ENCODE results near the gene KCNH8.

The KCNH8 gene

GRCh38 chr3:19467761-19468160 is 319.5 kb downstream of the KCNH8 start:
- Histone ChIP-seq H3K4ac (ENCODE audit: low read depth, low read length) (no peak overlapping the region), H2BK15ac (replicated peaks; ENCODE audit: low read depth) (no peak overlapping the region), H3K79me2 (ENCODE audit: control insufficient read depth, insufficient read depth, low read length) (no peaks in the 10 kb centered on the region), H3K56ac (ENCODE audit: low read length) (no peak overlapping the region), H3K36me3 (ENCODE audit: control insufficient read depth, insufficient read depth, low read length) (no peaks in the 10 kb centered on the region), H2BK5ac (ENCODE audit: low read length) (no peak overlapping the region), H3K4me3 (ENCODE audit: low read length) (no peak overlapping the region), H3K9ac (ENCODE audit: low read length) (no peak overlapping the region), H3K23ac (ENCODE audit: low read length) (no peak overlapping the region), H3K4me2 (ENCODE audit: low read length) (no peak overlapping the region), H2BK120ac (ENCODE audit: low read depth, low read length) (no peak overlapping the region), H3K27me3 (ENCODE audit: insufficient read depth, low read length, poor library complexity) (no peaks in the 10 kb centered on the region), H3K79me1 (ENCODE audit: low read length) (no peaks in the 10 kb centered on the region), H3K18ac (ENCODE audit: low read length) (no peak overlapping the region), H4K5ac (ENCODE audit: low read length) (no peak overlapping the region), H2AK5ac (ENCODE audit: low read length) (no peak overlapping the region), H3K27ac (ENCODE audit: low read depth, low read length) (no peak overlapping the region), H3K4me1 (ENCODE audit: control insufficient read depth, low read depth, low read length) (no peaks in the 10 kb centered on the region), H4K8ac (ENCODE audit: low read depth, low read length) (no peak overlapping the region)
- peak; percentile 44 for DNase-seq

DNA sequence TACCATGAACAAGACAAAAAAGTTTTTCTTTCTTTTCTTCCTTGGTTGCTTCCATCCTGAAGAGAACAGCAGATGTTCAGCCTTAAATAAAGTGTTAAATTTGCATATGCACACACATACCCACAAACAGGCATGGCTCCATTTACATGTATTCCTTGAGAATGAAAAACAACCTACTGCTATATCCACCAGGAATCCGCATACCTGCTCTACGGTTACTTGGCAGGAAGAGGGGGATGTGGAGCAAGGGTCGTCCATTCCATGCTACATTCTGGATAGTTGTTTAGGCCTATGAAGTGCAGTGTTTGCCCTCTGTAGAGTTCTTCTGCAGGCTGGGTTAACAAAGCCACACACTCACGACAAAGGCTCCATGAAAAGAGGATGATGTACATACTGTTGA is 322.8 kb downstream of the KCNH8 start:
- Histone ChIP-seq H3K9ac (ENCODE audit: low read length) (no peak overlapping the region), H2BK120ac (ENCODE audit: low read depth, low read length) (no peak overlapping the region), H4K8ac (ENCODE audit: low read depth, low read length) (no peak overlapping the region), H3K27ac (ENCODE audit: low read depth, low read length) (no peak overlapping the region), H3K4me2 (ENCODE audit: low read length) (no peak overlapping the region), H4K5ac (ENCODE audit: low read length) (no peak overlapping the region), H3K56ac (ENCODE audit: low read length) (no peak overlapping the region), H2BK15ac (replicated peaks; ENCODE audit: low read depth) (no peak overlapping the region), H3K79me1 (ENCODE audit: low read length) (no peaks in the 10 kb centered on the region), H3K36me3 (ENCODE audit: control insufficient read depth, insufficient read depth, low read length) (no peaks in the 10 kb centered on the region), H3K23ac (ENCODE audit: low read length) (no peak overlapping the region), H2BK5ac (ENCODE audit: low read length) (no peak overlapping the region), H3K18ac (ENCODE audit: low read length) (no peak overlapping the region), H3K4me1 (ENCODE audit: control insufficient read depth, low read depth, low read length) (peaks cover 1% of the 10 kb centered on the region), H3K4me3 (ENCODE audit: low read length) (no peak overlapping the region), H3K4ac (ENCODE audit: low read depth, low read length) (no peak overlapping the region), H2AK5ac (ENCODE audit: low read length) (no peak overlapping the region), H3K79me2 (ENCODE audit: control insufficient read depth, insufficient read depth, low read length) (no peaks in the 10 kb centered on the region), H3K27me3 (ENCODE audit: insufficient read depth, low read length, poor library complexity) (no peaks in the 10 kb centered on the region)
- no CpG with 5 or more reads among the region's 4 CpGs for WGBS (ENCODE audit: extremely low coverage, insufficient coverage, low lambda C conversion rate)
- DNase-seq: peak; percentile 12

DNA sequence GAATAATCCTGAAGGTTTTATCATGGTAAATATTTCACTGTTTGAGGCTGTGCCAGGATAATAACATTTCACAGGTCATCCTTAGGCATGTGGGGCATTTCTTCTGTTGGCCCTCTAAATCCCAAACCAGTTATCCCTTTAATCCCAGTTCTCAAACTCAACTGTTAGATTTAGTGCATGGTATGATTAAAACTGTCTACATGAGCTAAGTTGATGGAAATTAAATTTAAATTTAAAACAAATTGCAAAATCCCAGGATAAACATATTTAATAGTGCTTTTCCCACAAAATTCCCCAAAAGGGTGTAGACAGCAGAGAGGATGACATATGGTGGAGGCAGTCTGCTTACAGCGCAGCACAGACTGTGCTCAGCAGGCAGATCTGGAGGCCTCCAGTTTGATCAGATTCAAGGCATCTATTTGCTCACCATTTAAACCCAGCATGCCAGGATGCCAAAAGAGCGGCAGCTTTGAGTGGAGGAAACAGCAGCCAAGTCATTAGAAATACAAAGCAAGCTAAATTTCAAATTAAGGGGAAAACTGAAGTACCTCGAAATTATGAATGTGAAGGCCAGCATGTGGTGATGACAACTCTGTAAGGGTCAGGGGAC is 325.8 kb downstream of the KCNH8 start:
- Histone ChIP-seq H3K18ac (ENCODE audit: low read length) (no peak overlapping the region), H3K56ac (ENCODE audit: low read length) (no peak overlapping the region), H2BK15ac (replicated peaks; ENCODE audit: low read depth) (no peak overlapping the region), H3K4me1 (ENCODE audit: control insufficient read depth, low read depth, low read length) (peaks cover 2% of the 10 kb centered on the region), H3K4me2 (ENCODE audit: low read length) (no peak overlapping the region), H3K79me1 (ENCODE audit: low read length) (no peaks in the 10 kb centered on the region), H3K27me3 (ENCODE audit: insufficient read depth, low read length, poor library complexity) (no peaks in the 10 kb centered on the region), H3K36me3 (ENCODE audit: control insufficient read depth, insufficient read depth, low read length) (no peaks in the 10 kb centered on the region), H3K9ac (ENCODE audit: low read length) (no peak overlapping the region), H2BK5ac (ENCODE audit: low read length) (no peak overlapping the region), H3K27ac (ENCODE audit: low read depth, low read length) (no peak overlapping the region), H2AK5ac (ENCODE audit: low read length) (no peak overlapping the region), H2BK120ac (ENCODE audit: low read depth, low read length) (no peak overlapping the region), H3K79me2 (ENCODE audit: control insufficient read depth, insufficient read depth, low read length) (no peaks in the 10 kb centered on the region), H3K4me3 (ENCODE audit: low read length) (no peak overlapping the region), H3K4ac (ENCODE audit: low read depth, low read length) (no peak overlapping the region), H4K8ac (ENCODE audit: low read depth, low read length) (no peak overlapping the region), H4K5ac (ENCODE audit: low read length) (no peak overlapping the region), H3K23ac (ENCODE audit: low read length) (no peak overlapping the region)
- no peak for DNase-seq
- no CpG with 5 or more reads among the region's 3 CpGs for WGBS (ENCODE audit: extremely low coverage, insufficient coverage, low lambda C conversion rate)

DNA sequence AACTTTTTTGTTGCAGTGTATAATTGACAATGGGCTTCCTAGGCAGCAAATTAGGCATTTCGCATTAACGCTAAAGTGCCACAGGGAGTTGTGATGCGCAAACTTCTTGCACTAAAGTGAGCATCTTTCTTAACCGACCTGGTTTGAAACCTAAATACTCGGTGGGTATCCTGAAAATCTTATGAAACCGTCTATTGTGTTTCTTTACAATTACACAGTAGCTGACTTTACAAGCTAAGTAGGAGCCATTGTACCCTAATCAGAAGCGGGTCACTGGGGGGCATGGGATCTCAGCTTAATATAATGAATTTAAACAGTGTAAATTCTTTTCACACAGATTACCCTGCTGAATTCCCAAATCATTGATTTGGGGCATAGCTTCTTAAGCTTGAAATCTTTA is 328.0 kb downstream of the KCNH8 start:
- WGBS (ENCODE audit: extremely low coverage, insufficient coverage, low lambda C conversion rate): no CpG with 5 or more reads among the region's 7 CpGs
- peak; percentile 37 for DNase-seq
- no peak overlapping the region for H2BK15ac ChIP-seq (replicated peaks; ENCODE audit: low read depth)
- H3K4me3 ChIP-seq (ENCODE audit: low read length): no peak overlapping the region
- H3K79me1 ChIP-seq (ENCODE audit: low read length): no peaks in the 10 kb centered on the region
- no peak overlapping the region for H3K18ac ChIP-seq (ENCODE audit: low read length)
- H4K5ac ChIP-seq (ENCODE audit: low read length): no peak overlapping the region
- H3K23ac ChIP-seq (ENCODE audit: low read length): no peak overlapping the region
- H3K4me1 ChIP-seq (ENCODE audit: control insufficient read depth, low read depth, low read length): peaks cover 2% of the 10 kb centered on the region
- H3K4ac ChIP-seq (ENCODE audit: low read depth, low read length): no peak overlapping the region
- no peak overlapping the region for H3K56ac ChIP-seq (ENCODE audit: low read length)
- H3K4me2 ChIP-seq (ENCODE audit: low read length): no peak overlapping the region
- H3K36me3 ChIP-seq (ENCODE audit: control insufficient read depth, insufficient read depth, low read length): no peaks in the 10 kb centered on the region
- H3K27me3 ChIP-seq (ENCODE audit: insufficient read depth, low read length, poor library complexity): no peaks in the 10 kb centered on the region
- no peak overlapping the region for H4K8ac ChIP-seq (ENCODE audit: low read depth, low read length)
- H2BK120ac ChIP-seq (ENCODE audit: low read depth, low read length): no peak overlapping the region
- H2BK5ac ChIP-seq (ENCODE audit: low read length): no peak overlapping the region
- no peak overlapping the region for H2AK5ac ChIP-seq (ENCODE audit: low read length)
- no peaks in the 10 kb centered on the region for H3K79me2 ChIP-seq (ENCODE audit: control insufficient read depth, insufficient read depth, low read length)
- no peak overlapping the region for H3K27ac ChIP-seq (ENCODE audit: low read depth, low read length)
- H3K9ac ChIP-seq (ENCODE audit: low read length): no peak overlapping the region

DNA sequence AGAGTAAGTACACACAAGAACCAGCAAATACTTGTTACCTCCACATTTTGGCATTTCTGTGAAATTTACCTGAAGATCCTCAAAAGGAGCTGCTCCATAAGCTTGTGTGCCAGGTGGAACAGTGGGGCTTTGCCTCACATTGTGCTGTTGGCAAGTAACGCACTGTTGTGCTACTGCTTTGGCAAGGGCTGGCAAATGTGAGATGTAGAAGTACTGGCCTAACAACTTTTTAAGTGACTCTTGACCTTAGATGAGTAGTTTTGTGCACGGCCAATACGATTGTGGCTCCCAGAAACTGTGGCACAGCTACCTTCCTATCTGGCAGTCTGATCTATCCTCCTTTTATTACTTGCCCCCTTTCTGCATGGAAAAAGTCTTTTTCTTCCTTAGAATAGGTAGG is 337.0 kb downstream of the KCNH8 start:
- H3K56ac ChIP-seq (ENCODE audit: low read length): no peak overlapping the region
- no peak overlapping the region for H2AK5ac ChIP-seq (ENCODE audit: low read length)
- no peak overlapping the region for H4K8ac ChIP-seq (ENCODE audit: low read depth, low read length)
- no peak overlapping the region for H2BK5ac ChIP-seq (ENCODE audit: low read length)
- no peaks in the 10 kb centered on the region for H3K4me1 ChIP-seq (ENCODE audit: control insufficient read depth, low read depth, low read length)
- no peak overlapping the region for H3K4me2 ChIP-seq (ENCODE audit: low read length)
- H3K4me3 ChIP-seq (ENCODE audit: low read length): no peak overlapping the region
- WGBS (ENCODE audit: extremely low coverage, insufficient coverage, low lambda C conversion rate): no CpG with 5 or more reads among the region's 3 CpGs
- no peak overlapping the region for H3K4ac ChIP-seq (ENCODE audit: low read depth, low read length)
- no peak overlapping the region for H3K23ac ChIP-seq (ENCODE audit: low read length)
- no peaks in the 10 kb centered on the region for H3K36me3 ChIP-seq (ENCODE audit: control insufficient read depth, insufficient read depth, low read length)
- H3K18ac ChIP-seq (ENCODE audit: low read length): no peak overlapping the region
- DNase-seq: no peak
- H3K9ac ChIP-seq (ENCODE audit: low read length): no peak overlapping the region
- H4K5ac ChIP-seq (ENCODE audit: low read length): no peak overlapping the region
- H3K79me1 ChIP-seq (ENCODE audit: low read length): no peaks in the 10 kb centered on the region
- H3K27me3 ChIP-seq (ENCODE audit: insufficient read depth, low read length, poor library complexity): no peaks in the 10 kb centered on the region
- H2BK15ac ChIP-seq (replicated peaks; ENCODE audit: low read depth): no peak overlapping the region
- H3K79me2 ChIP-seq (ENCODE audit: control insufficient read depth, insufficient read depth, low read length): no peaks in the 10 kb centered on the region
- H2BK120ac ChIP-seq (ENCODE audit: low read depth, low read length): no peak overlapping the region
- H3K27ac ChIP-seq (ENCODE audit: low read depth, low read length): no peak overlapping the region

DNA sequence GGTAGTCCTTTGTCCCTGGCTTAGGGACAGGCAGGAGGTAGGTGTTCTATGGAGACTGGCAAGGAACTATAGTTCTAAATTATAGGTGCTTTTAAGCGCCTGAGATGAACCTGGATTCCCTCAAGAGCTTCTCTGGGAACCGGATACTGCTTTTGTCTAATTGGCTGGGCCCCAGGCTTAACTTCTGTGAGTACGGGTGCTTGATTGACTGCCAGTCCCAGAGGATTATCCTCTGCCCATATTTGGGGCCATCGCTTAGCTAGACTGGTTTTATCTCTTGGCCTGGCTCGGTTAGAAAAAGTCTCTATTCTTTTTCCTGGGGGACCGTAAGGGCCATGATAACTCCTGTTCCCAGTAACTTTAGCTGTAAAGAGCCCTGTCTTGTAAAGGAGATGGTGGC is 339.1 kb downstream of the KCNH8 start:
- H2BK15ac ChIP-seq (replicated peaks; ENCODE audit: low read depth): no peak overlapping the region
- H3K23ac ChIP-seq (ENCODE audit: low read length): no peak overlapping the region
- no peak overlapping the region for H3K18ac ChIP-seq (ENCODE audit: low read length)
- H3K4me3 ChIP-seq (ENCODE audit: low read length): no peak overlapping the region
- H3K4me2 ChIP-seq (ENCODE audit: low read length): no peak overlapping the region
- no peaks in the 10 kb centered on the region for H3K79me1 ChIP-seq (ENCODE audit: low read length)
- H4K8ac ChIP-seq (ENCODE audit: low read depth, low read length): no peak overlapping the region
- H3K4me1 ChIP-seq (ENCODE audit: control insufficient read depth, low read depth, low read length): no peaks in the 10 kb centered on the region
- WGBS (ENCODE audit: extremely low coverage, insufficient coverage, low lambda C conversion rate): no CpG with 5 or more reads among the region's 6 CpGs
- no peak overlapping the region for H3K4ac ChIP-seq (ENCODE audit: low read depth, low read length)
- H3K27me3 ChIP-seq (ENCODE audit: insufficient read depth, low read length, poor library complexity): no peaks in the 10 kb centered on the region
- H3K79me2 ChIP-seq (ENCODE audit: control insufficient read depth, insufficient read depth, low read length): no peaks in the 10 kb centered on the region
- no peak overlapping the region for H3K9ac ChIP-seq (ENCODE audit: low read length)
- H3K56ac ChIP-seq (ENCODE audit: low read length): no peak overlapping the region
- no peaks in the 10 kb centered on the region for H3K36me3 ChIP-seq (ENCODE audit: control insufficient read depth, insufficient read depth, low read length)
- DNase-seq: no peak
- H4K5ac ChIP-seq (ENCODE audit: low read length): no peak overlapping the region
- no peak overlapping the region for H2BK120ac ChIP-seq (ENCODE audit: low read depth, low read length)
- no peak overlapping the region for H2AK5ac ChIP-seq (ENCODE audit: low read length)
- no peak overlapping the region for H2BK5ac ChIP-seq (ENCODE audit: low read length)
- H3K27ac ChIP-seq (ENCODE audit: low read depth, low read length): no peak overlapping the region
